ENCODE results near the gene CACNG4.
A peak's percentile ranks its signal among the peaks of the same experiment; 100 is the strongest.
"Not testable (repeated sequence)": the region's sequence is repeated elsewhere in the genome, so short reads cannot be mapped to it uniquely, and the experiment has no call there.

Gene CACNG4

DNA sequence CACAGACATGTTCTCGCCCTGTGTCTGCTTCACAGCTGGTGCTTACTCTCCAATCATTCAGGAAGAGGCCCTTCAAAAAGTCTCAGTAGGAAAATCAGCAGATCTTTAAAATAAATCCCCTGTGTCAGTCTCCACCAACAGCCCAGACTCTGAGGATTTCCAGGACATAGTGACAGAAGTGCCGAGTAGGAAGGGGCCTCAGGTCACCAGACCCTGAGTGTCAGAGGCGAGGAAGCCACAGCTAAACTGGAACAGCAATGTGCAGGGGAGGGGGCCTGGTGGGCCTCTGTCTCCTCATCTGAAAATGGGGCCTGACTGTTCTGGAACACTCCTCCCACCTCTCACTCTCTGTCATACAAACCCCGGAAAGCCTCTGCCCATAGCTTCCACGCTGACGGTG is 6.3 kb downstream of the CACNG4 start:
- Mint-ChIP-seq H3K27me3 (ENCODE audit: low read depth) (peaks cover 65% of the 10 kb centered on the region), H3K4me3 (peak overlapping the region in 1 of 3 experiments; percentile 32), H3K4me1 (peaks cover 52% of the 10 kb centered on the region), H3K36me3 (ENCODE audit: low read depth) (no peaks in the 10 kb centered on the region), H3K27ac (no peak overlapping the region), H3K9me3 (no peaks in the 10 kb centered on the region)
- TF ChIP-seq, protein P1, sequence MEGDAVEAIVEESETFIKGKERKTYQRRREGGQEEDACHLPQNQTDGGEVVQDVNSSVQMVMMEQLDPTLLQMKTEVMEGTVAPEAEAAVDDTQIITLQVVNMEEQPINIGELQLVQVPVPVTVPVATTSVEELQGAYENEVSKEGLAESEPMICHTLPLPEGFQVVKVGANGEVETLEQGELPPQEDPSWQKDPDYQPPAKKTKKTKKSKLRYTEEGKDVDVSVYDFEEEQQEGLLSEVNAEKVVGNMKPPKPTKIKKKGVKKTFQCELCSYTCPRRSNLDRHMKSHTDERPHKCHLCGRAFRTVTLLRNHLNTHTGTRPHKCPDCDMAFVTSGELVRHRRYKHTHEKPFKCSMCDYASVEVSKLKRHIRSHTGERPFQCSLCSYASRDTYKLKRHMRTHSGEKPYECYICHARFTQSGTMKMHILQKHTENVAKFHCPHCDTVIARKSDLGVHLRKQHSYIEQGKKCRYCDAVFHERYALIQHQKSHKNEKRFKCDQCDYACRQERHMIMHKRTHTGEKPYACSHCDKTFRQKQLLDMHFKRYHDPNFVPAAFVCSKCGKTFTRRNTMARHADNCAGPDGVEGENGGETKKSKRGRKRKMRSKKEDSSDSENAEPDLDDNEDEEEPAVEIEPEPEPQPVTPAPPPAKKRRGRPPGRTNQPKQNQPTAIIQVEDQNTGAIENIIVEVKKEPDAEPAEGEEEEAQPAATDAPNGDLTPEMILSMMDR (IDR thresholded peaks at IDR 0.05; ENCODE audit: unreplicated experiment in 3 of 3) = no peak

DNA sequence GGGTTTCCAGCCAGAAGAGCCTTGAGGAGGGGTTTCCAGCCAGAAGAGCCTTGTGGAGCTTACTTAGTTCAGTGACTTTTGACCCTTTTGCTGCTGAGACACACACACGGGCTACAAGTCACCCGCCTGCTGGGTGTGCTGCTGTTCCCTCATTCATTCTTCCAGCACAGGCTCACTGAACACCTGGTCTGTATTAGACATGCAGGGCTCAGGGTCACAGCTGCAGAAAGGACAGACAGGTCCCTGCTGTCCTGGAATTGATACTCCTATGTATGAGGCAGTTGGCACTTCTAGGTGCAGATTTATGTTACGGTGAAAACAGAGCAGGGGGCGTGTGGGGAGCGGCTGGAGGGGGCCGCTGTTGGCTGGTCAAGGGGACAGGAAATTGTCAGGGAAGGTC is 6.8 kb downstream of the CACNG4 start:
- no peak overlapping the region for H3K4me3 Mint-ChIP-seq
- TF ChIP-seq, protein P1 (IDR thresholded peaks at IDR 0.05; ENCODE audit: unreplicated experiment in 3 of 3) = no peak
- H3K4me1 Mint-ChIP-seq = peaks cover 49% of the 10 kb centered on the region
- no peaks in the 10 kb centered on the region for H3K36me3 Mint-ChIP-seq (ENCODE audit: low read depth)
- H3K27me3 Mint-ChIP-seq (ENCODE audit: low read depth) = peaks cover 64% of the 10 kb centered on the region
- H3K27ac Mint-ChIP-seq = peak overlapping the region in 1 of 3 experiments; percentile 27
- H3K9me3 Mint-ChIP-seq = no peaks in the 10 kb centered on the region

DNA sequence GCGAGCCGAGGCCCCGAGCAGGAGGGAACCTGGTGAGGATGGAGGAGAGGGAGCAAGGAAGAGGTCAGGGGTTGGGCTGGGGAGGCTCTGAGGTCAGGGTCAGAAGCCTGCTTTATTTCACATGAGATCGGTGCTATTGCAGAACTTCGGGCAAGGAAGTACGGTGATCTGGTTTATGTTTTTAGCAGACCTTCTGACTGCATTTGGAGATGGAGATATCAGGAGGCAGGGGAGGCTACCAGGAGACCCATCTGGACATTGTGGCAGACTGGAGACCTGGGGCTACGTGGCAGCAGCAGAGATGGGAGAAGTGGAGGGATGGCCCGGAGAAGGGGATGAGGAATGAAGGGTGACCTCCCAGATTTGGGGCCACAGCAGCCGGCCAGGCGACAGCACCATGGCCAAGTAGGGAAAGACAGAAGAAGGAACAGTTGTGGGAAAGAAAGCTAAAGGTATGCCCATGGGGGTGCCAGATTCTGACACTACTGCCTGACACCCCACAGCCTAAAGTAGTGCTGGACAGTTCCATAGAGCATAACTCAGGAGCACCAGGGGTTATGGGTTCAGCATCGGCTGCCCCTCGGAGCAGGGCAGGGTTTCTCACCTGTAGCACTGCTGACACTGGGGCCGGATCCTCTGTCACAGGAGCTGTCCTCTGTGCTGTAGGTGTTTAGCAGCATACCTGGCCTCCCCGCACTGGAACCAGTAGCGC is 7.4 kb downstream of the CACNG4 start:
- no peak overlapping the region for H3K4me3 Mint-ChIP-seq
- no peaks in the 10 kb centered on the region for H3K36me3 Mint-ChIP-seq (ENCODE audit: low read depth)
- H3K27ac Mint-ChIP-seq = no peak overlapping the region
- H3K27me3 Mint-ChIP-seq (ENCODE audit: low read depth) = peaks cover 61% of the 10 kb centered on the region
- no peaks in the 10 kb centered on the region for H3K9me3 Mint-ChIP-seq
- H3K4me1 Mint-ChIP-seq = peaks cover 43% of the 10 kb centered on the region
- TF ChIP-seq, protein P1 (IDR thresholded peaks at IDR 0.05; ENCODE audit: unreplicated experiment in 3 of 3) = no peak

DNA sequence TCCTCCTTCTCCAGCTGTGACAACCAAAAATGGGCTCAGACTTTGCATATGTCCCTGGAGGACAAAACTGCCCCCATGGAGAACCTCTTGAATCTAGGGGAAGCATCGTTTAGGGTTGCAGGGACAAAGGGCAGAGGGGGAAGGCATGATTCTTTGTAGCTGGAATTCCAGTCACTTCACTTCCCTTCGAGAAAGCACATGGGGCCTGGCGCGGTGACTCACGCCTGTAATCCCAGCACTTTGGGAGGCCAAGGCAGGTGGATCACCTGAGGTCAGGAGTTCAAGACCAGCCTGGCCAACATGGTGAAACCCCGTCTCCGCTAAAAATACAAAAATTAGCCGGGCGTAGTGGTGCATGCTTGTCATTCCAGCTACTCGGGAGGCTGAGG is 7.9 kb downstream of the CACNG4 start:
- not testable (repeated sequence) for H3K27ac Mint-ChIP-seq; H3K4me3 Mint-ChIP-seq; H3K36me3 Mint-ChIP-seq (ENCODE audit: low read depth); H3K9me3 Mint-ChIP-seq
- Mint-ChIP-seq H3K4me1 (peaks cover 38% of the 10 kb centered on the region), H3K27me3 (ENCODE audit: low read depth) (peaks cover 59% of the 10 kb centered on the region)

DNA sequence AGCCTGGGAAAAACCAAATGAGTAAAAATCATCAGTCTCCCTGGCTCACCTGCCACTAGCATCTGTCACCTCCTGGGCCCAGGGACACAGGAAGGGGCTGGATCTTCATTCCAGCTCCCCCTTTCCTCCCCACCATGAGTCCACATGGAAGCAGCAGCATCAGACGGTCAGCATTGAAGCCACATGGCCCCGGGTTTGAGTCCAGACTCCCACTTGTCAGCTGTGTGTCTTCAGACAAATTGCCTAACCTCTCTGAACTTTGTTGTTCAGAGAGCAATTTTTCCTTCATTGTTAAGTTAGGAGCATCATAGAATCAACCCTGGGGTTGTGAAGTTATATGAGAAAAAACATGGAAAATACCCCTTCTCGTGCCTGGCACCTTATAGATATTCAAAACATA is 10.7 kb downstream of the CACNG4 start:
- H3K27ac Mint-ChIP-seq = no peak overlapping the region
- H3K4me3 Mint-ChIP-seq = no peak overlapping the region
- H3K27me3 Mint-ChIP-seq (ENCODE audit: low read depth) = peaks cover 41% of the 10 kb centered on the region
- peaks cover 31% of the 10 kb centered on the region for H3K4me1 Mint-ChIP-seq
- no peaks in the 10 kb centered on the region for H3K36me3 Mint-ChIP-seq (ENCODE audit: low read depth)
- H3K9me3 Mint-ChIP-seq = no peaks in the 10 kb centered on the region
- TF ChIP-seq, protein P1 (IDR thresholded peaks at IDR 0.05; ENCODE audit: unreplicated experiment in 3 of 3) = no peak

DNA sequence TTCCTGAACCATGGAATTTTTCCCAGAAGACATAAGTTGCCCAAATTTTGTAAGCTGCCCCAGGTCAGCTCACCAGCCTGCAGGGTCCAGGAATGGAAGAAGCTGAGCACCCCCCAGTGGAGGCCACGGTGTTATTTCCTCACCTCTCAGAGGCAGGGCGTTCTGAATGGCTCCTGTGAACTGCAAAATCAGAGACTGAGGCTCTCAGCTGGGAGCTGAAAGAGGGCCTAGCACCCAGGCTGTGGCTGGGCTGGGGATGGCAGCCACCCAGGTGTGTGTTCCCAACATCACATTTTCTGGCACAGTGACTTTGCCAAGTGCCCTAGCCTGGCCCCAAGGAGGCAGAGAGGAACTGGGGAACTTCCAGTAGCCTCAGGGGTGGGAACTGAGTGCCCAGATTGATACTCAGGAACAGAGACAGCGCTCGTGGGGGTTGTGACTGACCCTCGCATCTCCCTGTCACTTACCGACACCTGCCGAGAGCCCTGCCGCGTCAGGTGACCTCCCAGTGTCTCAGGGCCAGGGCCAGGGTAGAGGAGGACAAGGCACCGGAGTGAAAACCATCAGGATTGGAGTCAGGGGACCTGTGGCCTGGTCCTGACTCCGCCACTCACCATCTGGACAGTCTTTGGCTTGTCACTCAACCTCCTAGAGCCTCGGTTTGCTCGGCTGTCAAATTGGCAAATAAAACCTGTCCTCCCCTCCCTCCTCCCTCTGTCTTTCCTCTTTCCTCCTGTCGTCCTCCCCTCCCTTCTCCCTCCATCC is 11.3 kb downstream of the CACNG4 start:
- peaks cover 35% of the 10 kb centered on the region for H3K27me3 Mint-ChIP-seq (ENCODE audit: low read depth)
- H3K36me3 Mint-ChIP-seq (ENCODE audit: low read depth) = no peaks in the 10 kb centered on the region
- no peaks in the 10 kb centered on the region for H3K9me3 Mint-ChIP-seq
- H3K27ac Mint-ChIP-seq = no peak overlapping the region
- TF ChIP-seq, protein P1 (IDR thresholded peaks at IDR 0.05; ENCODE audit: unreplicated experiment in 3 of 3) = no peak
- no peak overlapping the region for H3K4me3 Mint-ChIP-seq
- peaks cover 25% of the 10 kb centered on the region for H3K4me1 Mint-ChIP-seq

Data from nephron (organoid).